Raji (cell line): Measurements from ENCODE around the gene GTF3C2.

Source experiments
- POLR2A ChIP-seq: IDR thresholded peaks from 2 replicates; pipeline ENCODE4 v1.6.1; 2011; ENCODE audit warnings: low read depth, low read length, control low read depth; ENCODE audit not compliant: insufficient read depth

The GTF3C2 gene

GRCh38 chr2:27298391-27299080 is 58.0 kb downstream of the GTF3C2 start:
- no peak for TF ChIP-seq POLR2A

GRCh38 chr2:27297195-27297594 is 59.4 kb downstream of the GTF3C2 start:
- no peak for TF ChIP-seq POLR2A

- TF ChIP-seq POLR2A: no peak
Measured at GRCh38 chr2:27296481-27296880, 60.1 kb downstream of the GTF3C2 start.

- TF ChIP-seq POLR2A: no peak
Measured at GRCh38 chr2:27294928-27295327, 61.6 kb downstream of the GTF3C2 start.

GRCh38 chr2:27291865-27292264 is 64.7 kb downstream of the GTF3C2 start:
- TF ChIP-seq POLR2A: no peak

- TF ChIP-seq POLR2A: no peak
Measured at GRCh38 chr2:27290549-27290948, 66.0 kb downstream of the GTF3C2 start.

- no peak for TF ChIP-seq POLR2A
Measured at GRCh38 chr2:27288610-27289009, 68.0 kb downstream of the GTF3C2 start.

- TF ChIP-seq POLR2A: no peak
Measured at GRCh38 chr2:27285481-27285880, 71.1 kb downstream of the GTF3C2 start.

- TF ChIP-seq POLR2A: no peak
Measured at GRCh38 chr2:27284996-27285395, 71.6 kb downstream of the GTF3C2 start.

- TF ChIP-seq POLR2A: no peak
Measured at GRCh38 chr2:27282892-27283291, 73.7 kb downstream of the GTF3C2 start.

GRCh38 chr2:27281855-27282559 is 74.6 kb downstream of the GTF3C2 start, which contains the start of gene TRIM54:
Gene TRIM54 (plus strand): TSS chr2:27282429. CDS start chr2:27282732, 303 bp downstream.
- no peak for TF ChIP-seq POLR2A

GRCh38 chr2:27281442-27281841 is 75.1 kb downstream of the GTF3C2 start:
- no peak for TF ChIP-seq POLR2A

- no peak for TF ChIP-seq POLR2A
Measured at GRCh38 chr2:27280826-27281225, 75.7 kb downstream of the GTF3C2 start.

- no peak for TF ChIP-seq POLR2A
Measured at GRCh38 chr2:27278010-27278409, 78.6 kb downstream of the GTF3C2 start.
